Hepatic stellate cell (primary cell): Measurements from ENCODE around the gene LNX1.

ENCODE experiments used
- DNase-seq: peaks from one replicate; pipeline ENCODE4 v3.0.0; 2011; ENCODE audit warnings: low spot score

The LNX1 gene

GRCh38 chr4:53532521-53532920 is 58.8 kb downstream of the LNX1 start:
- DNase-seq, result no peak

DNA sequence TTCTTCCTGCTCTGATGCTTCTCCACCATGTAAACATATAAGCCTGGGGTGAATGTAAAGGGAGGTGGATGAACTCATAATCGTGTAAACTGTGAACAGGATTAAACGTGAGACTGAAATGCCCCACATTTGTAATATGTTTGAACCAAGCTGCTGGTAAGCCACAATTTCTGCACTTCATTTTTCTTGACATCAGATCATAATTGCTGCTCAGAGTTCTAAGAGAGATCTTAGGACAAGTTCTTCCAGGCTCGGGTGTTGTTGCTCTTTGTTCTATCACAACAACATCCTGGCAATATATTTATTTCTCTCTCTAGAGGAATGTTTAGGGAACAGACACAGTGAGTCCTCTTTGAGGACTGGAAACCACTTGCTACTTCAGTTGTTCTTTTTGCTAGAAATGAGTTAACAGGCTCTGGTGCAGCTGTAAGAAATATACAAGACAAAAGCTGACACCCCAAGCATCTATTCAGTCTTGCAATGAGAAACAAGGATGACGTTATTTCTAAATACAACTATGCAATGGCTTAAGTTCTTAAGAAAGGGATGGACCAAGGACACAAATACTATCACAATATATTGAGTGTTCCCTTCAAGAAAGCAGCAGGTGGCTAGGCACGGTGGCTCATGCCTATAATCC is 59.6 kb downstream of the LNX1 start:
- DNase-seq, result no peak

GRCh38 chr4:53529025-53529424 is 62.3 kb downstream of the LNX1 start:
- DNase-seq, result no peak

- no peak for DNase-seq
These were observed 63.4 kb downstream of the LNX1 start for GRCh38 chr4:53527930-53528329.

DNA sequence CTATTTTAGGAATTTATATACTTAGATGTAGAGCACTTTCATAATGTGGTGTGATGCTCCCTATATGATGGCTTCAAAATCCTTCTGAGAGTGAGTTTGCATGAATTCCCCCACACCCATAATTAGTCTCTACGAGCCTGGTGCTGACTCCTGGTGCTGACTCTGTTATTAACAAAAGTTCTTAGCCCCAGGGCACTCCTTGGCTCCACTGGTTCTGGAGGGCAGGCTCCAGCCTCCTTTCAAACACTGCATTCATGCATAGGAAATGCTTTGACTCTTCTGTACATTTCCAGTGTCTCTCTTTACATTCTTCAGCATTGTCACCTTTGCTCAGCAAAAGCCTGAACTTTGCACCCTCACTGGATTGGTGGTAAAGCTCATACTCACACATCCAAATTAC is 64.0 kb downstream of the LNX1 start:
- DNase-seq, result no peak

DNA sequence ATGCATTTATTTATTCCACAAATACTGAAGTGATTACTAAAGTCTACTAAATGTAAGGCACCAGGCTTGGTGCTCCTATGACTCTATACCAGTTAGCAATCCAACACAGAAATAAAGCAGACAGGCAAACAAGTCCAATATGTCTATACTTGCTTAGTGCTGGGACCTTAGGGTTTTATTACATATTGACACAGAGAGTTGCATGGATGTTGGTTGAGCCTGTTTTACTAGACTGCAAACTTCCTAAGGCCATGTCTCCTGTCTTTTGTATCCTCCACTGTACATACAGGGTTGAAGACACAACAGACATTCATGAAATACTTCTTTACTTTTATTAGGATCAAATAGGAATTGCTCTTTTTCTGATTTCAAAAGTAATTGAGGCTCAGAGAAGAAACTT is 69.0 kb downstream of the LNX1 start:
- DNase-seq, result no peak

GRCh38 chr4:53520116-53520515 is 71.2 kb downstream of the LNX1 start:
- DNase-seq, result no peak

DNA sequence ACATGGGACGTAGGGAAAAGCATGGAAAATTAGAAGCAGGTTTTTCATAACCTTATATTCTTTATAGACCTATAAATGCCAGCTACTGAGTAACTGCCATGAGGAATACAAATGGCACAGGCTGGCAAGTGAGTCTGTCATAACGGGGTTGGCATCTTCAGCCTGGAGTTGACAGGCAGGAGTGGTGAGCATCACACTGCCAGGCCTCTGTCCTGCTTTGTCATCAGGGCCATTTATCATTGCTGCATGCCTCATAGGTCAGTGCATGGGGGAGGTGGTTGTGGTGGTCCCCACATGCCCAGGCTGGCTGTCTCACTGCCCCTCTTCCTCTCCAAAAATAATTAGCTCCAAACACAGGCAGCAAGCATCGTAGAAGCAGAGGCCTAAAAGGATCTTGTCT is 72.5 kb downstream of the LNX1 start:
- DNase-seq, result no peak

- no peak for DNase-seq
These were observed 76.2 kb downstream of the LNX1 start for GRCh38 chr4:53515076-53515475.

DNA sequence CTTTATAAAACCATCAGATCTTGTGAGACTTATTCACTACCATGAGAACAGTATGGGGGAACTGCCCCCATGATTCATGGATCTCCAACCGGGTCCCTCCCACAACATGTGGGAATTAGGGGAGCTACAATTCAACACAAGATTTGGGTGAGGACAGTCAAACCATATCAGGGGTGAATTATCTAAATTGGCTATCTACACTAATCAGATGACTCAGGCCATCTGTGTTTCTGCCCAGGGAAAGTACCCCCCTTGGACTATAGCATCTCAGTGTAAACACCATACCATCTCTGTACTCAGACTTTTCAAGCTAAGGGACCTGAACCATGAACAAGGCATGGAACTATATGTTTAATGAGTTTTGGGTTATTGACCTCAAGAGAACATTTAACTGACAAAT is 76.8 kb downstream of the LNX1 start:
- no peak for DNase-seq

- DNase-seq, result no peak
These were observed 78.7 kb downstream of the LNX1 start for GRCh38 chr4:53512608-53513007.

DNA sequence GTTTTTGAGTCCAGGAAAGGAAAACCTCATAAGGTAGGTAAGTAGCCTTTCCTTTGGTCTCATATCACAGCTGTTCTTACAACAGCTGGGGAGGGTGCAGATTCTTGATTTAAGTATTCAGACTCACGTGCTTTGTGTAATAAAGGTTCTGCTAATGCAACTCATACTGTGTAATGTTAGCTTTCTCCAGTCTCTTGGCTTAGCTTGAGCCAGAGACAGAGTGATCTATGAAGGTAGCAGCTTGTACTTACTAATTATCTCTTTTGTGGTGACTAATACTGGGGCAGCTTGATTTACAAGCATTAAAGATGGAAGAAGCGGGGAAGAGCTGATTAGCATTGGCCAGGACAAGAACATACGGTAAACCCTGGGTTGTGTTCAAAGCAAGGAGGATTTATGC is 80.3 kb downstream of the LNX1 start:
- no peak for DNase-seq

DNA sequence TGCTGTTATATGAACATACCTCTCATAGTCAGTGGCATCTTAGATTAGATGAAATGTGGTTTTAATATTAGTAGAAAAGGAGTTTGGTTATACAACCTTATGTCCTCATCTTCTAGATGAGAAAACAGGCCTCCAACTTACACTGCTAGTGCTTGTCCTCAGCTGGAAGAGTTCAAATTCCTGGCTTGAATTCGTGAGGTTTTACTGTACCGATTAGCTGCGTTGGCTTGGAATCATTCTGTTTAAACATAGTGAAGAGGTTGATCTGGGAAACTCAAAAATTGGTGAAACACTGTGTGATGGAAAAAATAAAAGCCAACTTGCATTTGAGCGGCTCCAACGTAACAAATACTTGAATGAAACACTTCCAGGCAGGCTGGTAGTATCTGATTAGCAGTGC is 81.0 kb downstream of the LNX1 start:
- no peak for DNase-seq

DNA sequence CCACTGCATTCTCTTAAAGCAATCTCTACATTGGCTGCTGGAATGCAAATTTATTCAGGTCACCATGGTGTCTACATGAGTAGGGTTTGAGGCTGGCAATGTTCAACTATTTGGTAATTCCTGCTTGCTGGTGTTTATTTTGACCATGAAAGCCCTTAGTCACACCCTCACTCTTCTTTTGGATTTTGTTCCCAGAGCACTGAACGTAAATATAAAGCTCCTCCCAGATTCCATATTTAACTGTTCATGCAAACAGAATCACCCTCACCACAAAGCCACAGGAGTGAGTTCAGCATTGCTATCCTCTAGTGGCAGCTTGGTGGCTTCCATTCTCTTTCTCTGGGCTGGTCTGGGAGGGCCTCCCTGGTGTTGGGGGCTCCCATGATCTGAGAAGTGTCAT is 82.8 kb downstream of the LNX1 start:
- peak; percentile 37 for DNase-seq

DNA sequence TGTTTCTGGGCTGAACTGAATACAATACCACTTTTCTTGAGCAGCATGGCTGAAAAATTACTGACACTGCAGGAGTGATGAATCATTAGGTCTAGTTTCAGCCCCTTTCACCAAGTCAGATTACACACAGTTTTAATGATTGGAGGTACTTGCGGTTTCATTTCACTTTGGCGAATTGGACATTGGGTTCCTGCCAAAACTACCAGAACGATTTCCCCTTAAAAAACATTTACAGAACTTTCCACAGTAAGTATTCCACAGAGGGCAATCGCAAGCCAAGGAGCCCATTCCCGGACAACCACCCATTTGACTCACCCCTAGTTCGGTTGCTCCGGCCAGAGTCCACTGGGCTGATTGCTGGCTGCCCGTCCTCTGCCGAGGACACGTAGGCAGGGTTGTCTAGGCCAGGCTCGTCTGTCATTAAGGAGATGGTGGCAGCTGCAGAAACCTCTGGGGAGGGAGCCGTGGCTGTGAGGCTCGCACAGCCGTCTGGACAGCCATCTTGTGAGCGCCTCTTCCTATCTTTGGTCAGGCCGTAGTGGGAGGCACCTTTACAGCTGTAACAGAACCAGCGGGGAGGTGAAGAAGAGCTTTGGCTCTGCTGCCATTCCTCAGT is 83.5 kb downstream of the LNX1 start:
- no peak for DNase-seq

DNA sequence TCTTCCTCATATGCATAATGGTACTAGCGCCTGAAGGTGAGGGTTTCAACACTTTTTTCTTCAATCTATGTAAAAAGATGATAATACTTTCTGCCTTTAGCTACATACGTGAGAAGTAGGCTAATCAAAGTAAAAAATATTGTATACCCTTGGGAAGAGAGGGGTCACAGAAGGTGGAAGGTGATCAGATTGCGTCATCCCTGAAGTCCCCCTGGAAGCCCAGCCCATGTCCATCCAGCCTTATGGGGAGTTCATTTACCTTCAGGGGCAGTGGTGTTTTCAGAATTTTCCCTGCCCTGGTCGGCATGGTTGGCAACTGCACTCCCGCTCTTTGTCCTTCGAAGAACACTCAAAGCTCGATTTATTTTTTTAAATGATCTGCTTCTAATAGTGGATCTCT is 84.2 kb downstream of the LNX1 start:
- DNase-seq, result no peak

DNA sequence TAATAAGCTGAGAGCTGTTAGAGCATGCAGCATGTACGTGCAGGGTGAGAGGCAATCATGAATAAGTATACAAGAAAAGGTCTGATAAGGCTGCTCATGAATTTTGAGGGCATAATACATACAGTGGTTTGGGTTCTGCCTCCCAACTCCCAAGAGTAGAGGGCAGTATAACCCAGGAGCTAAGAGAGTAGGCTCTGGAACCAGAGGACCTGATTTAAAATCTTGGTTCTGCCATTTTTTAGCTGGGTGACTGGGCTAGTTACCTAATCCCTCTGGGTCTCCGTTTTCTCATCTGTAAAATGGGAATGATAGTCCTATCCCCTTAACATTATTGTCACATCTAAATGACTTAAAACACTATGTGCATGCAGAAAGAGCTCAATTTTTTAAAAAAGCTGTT is 85.3 kb downstream of the LNX1 start:
- DNase-seq, result peak; percentile 20

- DNase-seq, result no peak
These were observed 89.2 kb downstream of the LNX1 start for GRCh38 chr4:53502094-53502493.

DNA sequence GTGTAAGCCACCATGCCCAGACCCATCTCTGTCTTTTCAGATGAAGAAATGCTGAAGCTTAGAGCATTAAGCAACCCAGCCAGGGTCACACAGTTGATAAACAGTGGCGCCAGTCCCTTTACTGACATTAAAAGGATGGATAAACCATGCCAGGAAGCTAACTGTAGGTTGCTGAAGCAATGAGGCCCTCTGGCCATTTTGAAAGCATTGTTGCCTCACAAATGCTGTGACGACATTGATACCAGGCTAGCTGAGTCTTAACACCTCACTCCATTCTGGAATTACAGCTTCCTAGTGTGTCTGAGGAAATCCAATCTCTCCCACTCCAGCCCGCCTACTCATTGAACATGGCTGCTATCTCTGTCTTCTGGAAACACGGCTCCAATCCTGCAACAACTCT is 89.7 kb downstream of the LNX1 start:
- no peak for DNase-seq

GRCh38 chr4:53500546-53500945 is 90.7 kb downstream of the LNX1 start:
- no peak for DNase-seq

DNA sequence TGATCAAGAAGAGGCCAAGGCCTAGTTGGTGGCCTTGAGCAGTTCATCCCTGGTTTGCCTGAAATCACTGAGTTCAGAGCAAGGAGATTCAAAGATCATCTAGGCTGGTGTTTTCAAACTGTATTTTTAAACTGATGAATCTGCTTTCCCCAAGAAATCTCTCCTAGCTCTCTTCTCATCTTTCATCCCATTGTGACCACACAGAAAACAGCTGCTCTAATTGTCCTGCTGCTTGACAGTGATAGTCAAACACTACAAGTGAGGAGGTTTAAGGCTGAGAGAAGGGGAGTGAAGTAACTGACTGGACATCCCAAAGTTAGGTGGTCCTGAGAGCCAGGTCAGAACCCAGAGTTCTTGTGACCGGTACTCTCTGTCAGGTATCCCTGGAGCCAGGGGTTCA is 91.5 kb downstream of the LNX1 start:
- no peak for DNase-seq

GRCh38 chr4:53498706-53499105 is 92.6 kb downstream of the LNX1 start:
- DNase-seq, result no peak

GRCh38 chr4:53497487-53498244 is 93.6 kb downstream of the LNX1 start:
- no peak for DNase-seq

DNA sequence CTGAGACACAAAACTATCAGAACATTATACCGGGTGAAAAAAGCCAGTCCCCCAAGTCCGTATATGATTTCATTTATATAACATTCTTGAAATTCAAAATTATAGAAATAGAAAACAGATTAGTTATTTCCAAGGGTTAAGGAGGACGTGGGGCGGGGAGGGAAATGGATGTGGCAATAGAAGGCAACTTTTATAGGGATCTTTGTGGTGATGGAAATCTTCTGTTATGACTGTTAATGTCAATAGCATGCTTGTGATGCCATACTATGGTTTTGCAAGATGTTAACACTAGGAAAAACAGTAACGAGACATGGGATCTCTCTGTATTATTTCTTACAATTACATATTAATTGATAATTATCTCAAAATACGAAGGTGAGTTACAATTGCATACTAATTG is 96.4 kb downstream of the LNX1 start:
- DNase-seq, result no peak
